K562 (cell line): Measurements from ENCODE around the gene COL9A2. TPM values are rescaled to one million over a fixed set of nuclear protein-coding genes. Genes with fewer than 3 reads are reported as not detected.
A peak's percentile ranks its signal among the peaks of the same experiment; 100 is the strongest.

Experiments
- ATAC-seq: fragments of 200-7000 bp; cut with Tn5 transposase; 3 replicates; pipeline ENCODE4 v1.9.1; 2020; ENCODE audit warnings: moderate library complexity
- BruUV-seq: library from RNA; stranded (reverse); fragments of 400-500 nt; replicated peaks from 2 replicates; lab custom pipeline; 2021; lab: Mats Ljungman, UMichigan
- CTCF ChIA-PET: fragments of 300-600 bp; formaldehyde crosslinking; extraction: SDS; loops from one replicate; lab custom pipeline; 2021; ENCODE audit warnings: low intra/inter-chr PET ratio; lab: Yijun Ruan, JAX
- POLR2A ChIA-PET: fragments of 300-600, 350-650 bp; sonication (Branson Sonifier 250); formaldehyde crosslinking; extraction: SDS; loops from one replicate; lab custom pipeline; 2021; ENCODE audit warnings: antibody characterized with exemption, inconsistent platforms; lab: Yijun Ruan, JAX
- DNase-seq, 4 experiments: peaks; one replicate each; pipeline versions ENCODE4 v3.0.0 to v3.0.0-alpha.2; 2011 to 2018; ENCODE audit warnings: low spot score in 3 of 4, mixed read lengths in 3 of 4; ENCODE audit errors: extremely low read depth in 1 of 4
- FAIRE-seq: peaks from 2 replicates; lab custom pipeline; 2011; peaks lifted over from hg19 to GRCh38; lab: Jason Lieb, UNC
- H2AFZ ChIP-seq: 2 replicates; pipeline ENCODE4 v1.6.0; 2011; ENCODE audit warnings: low read depth, low read length, control low read depth, inconsistent platforms
- H3K27ac ChIP-seq: fragments of 200-600 bp; 3 replicates; pipeline ENCODE4 v1.8.0; 2011; ENCODE audit warnings: low read depth, mild to moderate bottlenecking, control low read depth, inconsistent platforms, low read length, moderate library complexity, mixed read lengths; ENCODE audit errors: extremely low read depth
- H3K27me3 ChIP-seq, 2 experiments: fragments of 300-600 bp in 1 of 2; 2 replicates in 1 of 2; 3 replicates in 1 of 2; pipeline versions ENCODE4 v1.6.0 to v1.8.0; 2011; ENCODE audit warnings: inconsistent platforms in 2 of 2, low read length in 2 of 2, mild to moderate bottlenecking in 1 of 2, mixed read lengths in 1 of 2, moderate library complexity in 1 of 2; ENCODE audit not compliant: control insufficient read depth in 2 of 2, insufficient read depth in 2 of 2
- H3K36me3 ChIP-seq: fragments of 300-600 bp; 3 replicates; pipeline ENCODE4 v1.8.0; 2011; ENCODE audit warnings: mild to moderate bottlenecking, low read length, inconsistent platforms; ENCODE audit not compliant: control insufficient read depth, insufficient read depth
- H3K4me1 ChIP-seq, 2 experiments: fragments of 200-600 bp in 1 of 2; replicated peaks in 1 of 2; 2 replicates in 1 of 2; 3 replicates in 1 of 2; pipeline versions ENCODE4 v1.5.1 to v1.8.0; 2011; ENCODE audit warnings: inconsistent platforms in 2 of 2, low read length in 2 of 2, mild to moderate bottlenecking in 1 of 2, mixed read lengths in 1 of 2, moderate library complexity in 1 of 2; ENCODE audit not compliant: control insufficient read depth in 2 of 2, insufficient read depth in 2 of 2
- H3K4me2 ChIP-seq: 2 replicates; pipeline ENCODE4 v1.6.1; 2011; ENCODE audit warnings: low read length, control low read depth, inconsistent platforms, mixed read lengths; ENCODE audit not compliant: insufficient read depth
- H3K4me3 ChIP-seq: fragments of 200-600 bp; sonication (generic), shearing (Covaris generic); 2 replicates; pipeline ENCODE4 v1.5.1; 2016; ENCODE audit warnings: control low read depth, inconsistent platforms
- H3K79me2 ChIP-seq: fragments of 200-600 bp; 3 replicates; pipeline ENCODE4 v1.8.0; 2011; ENCODE audit warnings: low read length, inconsistent platforms; ENCODE audit not compliant: control insufficient read depth, insufficient read depth
- H3K9ac ChIP-seq, 2 experiments: 2 replicates each; pipeline versions ENCODE4 v1.6.0 to v1.6.1; 2011; ENCODE audit warnings: low read depth in 2 of 2, low read length in 2 of 2, control low read depth in 1 of 2, inconsistent platforms in 1 of 2, mild to moderate bottlenecking in 1 of 2, mixed read lengths in 1 of 2; ENCODE audit not compliant: insufficient read depth in 1 of 2
- H3K9me1 ChIP-seq: one replicate; pipeline ENCODE4 v1.6.0; 2011; ENCODE audit warnings: inconsistent platforms, mild to moderate bottlenecking, low read length, moderate library complexity; ENCODE audit not compliant: control insufficient read depth, insufficient read depth
- H3K9me3 ChIP-seq: replicated peaks from 2 replicates; pipeline ENCODE4 v1.5.1; 2011; ENCODE audit warnings: low read depth, low read length, inconsistent platforms; ENCODE audit not compliant: control insufficient read depth, insufficient read depth
- H4K20me1 ChIP-seq: replicated peaks from 2 replicates; pipeline ENCODE4 v1.6.1; 2011; ENCODE audit warnings: low read length, inconsistent platforms, mixed read lengths; ENCODE audit not compliant: control insufficient read depth, insufficient read depth
- ARNT ChIP-seq, 2 experiments: fragments of 450-650 bp; IDR thresholded peaks; 2 replicates each; pipeline ENCODE4 v1.6.1; 2016; ENCODE audit warnings: mild to moderate bottlenecking in 1 of 2
- HCFC1 ChIP-seq: IDR thresholded peaks from 2 replicates; pipeline ENCODE4 v1.6.1; 2012; ENCODE audit warnings: low read depth, low read length, improper control_type of control experiment
- HES1 ChIP-seq: fragments of 450-650 bp; IDR thresholded peaks from 2 replicates; pipeline ENCODE4 v1.6.1; 2016; ENCODE audit warnings: low read depth, mild to moderate bottlenecking, moderate library complexity
- HNRNPLL ChIP-seq: fragments of 200-400 bp; formaldehyde crosslinking; IDR thresholded peaks from 2 replicates; pipeline ENCODE4 v1.6.1; 2017; ENCODE audit warnings: low read length, low read depth, mild to moderate bottlenecking; ENCODE audit not compliant: poor library complexity, severe bottlenecking
- KDM1A ChIP-seq, 2 experiments: fragments of 450-650 bp; IDR thresholded peaks; 2 replicates each; pipeline ENCODE4 v1.6.1; 2016; ENCODE audit warnings: mild to moderate bottlenecking in 2 of 2
- KDM2B ChIP-seq: fragments of 250-450 bp; sonication (Bioruptor Pico); IDR thresholded peaks from 2 replicates; pipeline ENCODE4 v1.8.0; 2021; ENCODE audit warnings: mild to moderate bottlenecking, moderate library complexity
- RBM25 ChIP-seq: fragments of 200-400 bp; formaldehyde crosslinking; IDR thresholded peaks from 2 replicates; pipeline ENCODE4 v1.6.1; 2018; ENCODE audit warnings: low read length, low read depth, moderate library complexity; ENCODE audit not compliant: severe bottlenecking
- SIX5 ChIP-seq, 2 experiments: IDR thresholded peaks; 2 replicates each; pipeline ENCODE4 v1.6.1; 2011; ENCODE audit warnings: low read length in 2 of 2, borderline replicate concordance in 1 of 2, low read depth in 1 of 2, mild to moderate bottlenecking in 1 of 2, moderate library complexity in 1 of 2; ENCODE audit not compliant: insufficient read depth in 1 of 2
- ZNF133 ChIP-seq: fragments of 250-450 bp; sonication (Bioruptor Pico); IDR thresholded peaks from 2 replicates; pipeline ENCODE4 v1.4.0; 2020; ENCODE audit warnings: mild to moderate bottlenecking
- ZNF174 ChIP-seq: fragments of 250-450 bp; sonication (Bioruptor Pico); IDR thresholded peaks from 2 replicates; pipeline ENCODE4 v1.4.0; 2020; ENCODE audit warnings: mild to moderate bottlenecking
- ZNF316 ChIP-seq: fragments of 450-650 bp; IDR thresholded peaks from 2 replicates; pipeline ENCODE4 v1.6.1; 2016
- ZNF717 ChIP-seq: fragments of 250-450 bp; sonication (Bioruptor Pico); IDR thresholded peaks from 2 replicates; pipeline ENCODE4 v1.5.0; 2021
- ZNF778 ChIP-seq: fragments of 450-650 bp; formaldehyde crosslinking; IDR thresholded peaks from 2 replicates; pipeline ENCODE4 v1.4.0; 2020; ENCODE audit warnings: mild to moderate bottlenecking, moderate library complexity
- WGBS: fragments of 100-300 bp; shearing (Covaris generic); methylation state at CpG from one replicate; pipeline ENCODE4 v1.1.6; 2016; ENCODE audit warnings: low coverage, mixed read lengths; ENCODE audit not compliant: insufficient coverage; ENCODE audit errors: missing lambda C conversion rate; 5-methylcytosine and 5-hydroxymethylcytosine counted together
- in situ Hi-C: fragments of 300-500 bp; cut with MboI; formaldehyde crosslinking; loops from 4 replicates; pipeline ENCODE4 v1.15.0; 2018; ENCODE audit warnings: inconsistent platforms, mixed read lengths
- intact Hi-C: fragments of 100-400 bp; cut with micrococcal nuclease; formaldehyde crosslinking; loops from 2 replicates; pipeline ENCODE4 v1.14.2; 2022
- polyA plus RNA-seq, 8 experiments: library from polyadenylated mRNA; depleted of rRNA in 4 of 8; stranded (reverse) in 5 of 8; unstranded in 3 of 8; fragments of >200 nt; fragmentation: Nextera tagmentation in 2 of 8; fragmentation: Illumina TruSeq in 1 of 8; extraction: Ambion mirVana in 2 of 8; extraction: Trizol in 1 of 8; gene quantifications; 2 replicates each; pipeline versions ENCODE4 v1.2.1 to v1.2.3, GENCODE V29; 2011 to 2014; ENCODE audit warnings: inconsistent platforms in 1 of 8, missing spikeins in 1 of 8
- total RNA-seq, 7 experiments: library from RNA; depleted of rRNA in 6 of 7; stranded (reverse); fragments of >200 nt in 6 of 7; fragmentation: Illumina TruSeq in 2 of 7; extraction: Trizol in 2 of 7; gene quantifications; 2 replicates each; pipeline versions ENCODE4 v1.2.1 to v1.2.3, GENCODE V29; 2011 to 2021; ENCODE audit warnings: low replicate concordance in 1 of 7
- TF ChIP-seq, protein P1 (sequence below), 2 experiments: fragments of 450-650 bp in 1 of 2; IDR thresholded peaks; 2 replicates each; pipeline ENCODE4 v1.6.1; 2011 to 2017; ENCODE audit warnings: low read depth in 2 of 2, antibody characterized with exemption in 1 of 2, borderline replicate concordance in 1 of 2, low read length in 1 of 2, mild to moderate bottlenecking in 1 of 2, mixed read lengths in 1 of 2; ENCODE audit not compliant: control insufficient read depth in 1 of 2

The COL9A2 gene
- total and polyA plus RNA-seq, 9 of the 15 experiments (the other 6 are each of a cell fraction or from before 2014, with no cell fraction given): 0.03 to 2.2 (median 0.31) TPM

DNA sequence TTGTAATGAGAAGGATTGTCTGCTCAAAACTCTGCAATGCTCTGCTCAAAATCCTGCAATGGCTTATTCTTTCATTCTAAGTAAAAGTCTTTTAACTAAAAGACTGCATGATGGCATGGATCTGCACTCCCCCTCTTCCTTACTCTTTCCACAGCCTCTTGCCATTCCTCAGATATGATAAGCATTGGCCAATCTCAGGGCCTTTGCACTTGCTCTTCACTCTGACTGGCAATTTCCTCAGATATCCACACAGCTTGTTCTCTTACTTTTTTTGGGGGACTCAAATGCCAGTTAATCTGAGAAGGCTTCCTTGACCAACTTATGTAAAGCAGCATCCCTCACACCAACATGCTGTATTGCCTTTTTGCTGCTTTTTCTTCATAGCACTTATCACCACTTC lies 61.9 kb downstream of the COL9A2 start:
- peaks cover 0 to 6% of the 10 kb centered on the region in 2 experiments; a peak in 4 of 5 replicates for H3K4me1 ChIP-seq
- peaks cover 12% of the 10 kb centered on the region; the same call in 2 of the 3 replicates for H3K36me3 ChIP-seq
- H3K27ac ChIP-seq: no peak overlapping the region
- H4K20me1 ChIP-seq: no peaks in the 10 kb centered on the region
- H2AFZ ChIP-seq: no peak overlapping the region
- no peaks in the 10 kb centered on the region for H3K9me3 ChIP-seq
- DNase-seq (no peak), FAIRE-seq (no peak), ATAC-seq (no peak)
- H3K4me3 ChIP-seq: no peak overlapping the region
- ChIA-PET CTCF (no interaction called here), POLR2A (interaction anchor here (1.5 to 3.4 kb wide), 3 partner anchors 8 to 14 kb away, joined by 5 to 23 read pairs (median 8); partner anchors contain the start of gene TMCO2)
- TF ChIP-seq RBM25: peak; percentile 57
- TF ChIP-seq ARNT (IDR thresholded peaks at IDR 0.05): no peak
- no peaks in the 10 kb centered on the region; a peak in 1 of 5 replicates for H3K27me3 ChIP-seq
- peaks cover 45% of the 10 kb centered on the region for H3K79me2 ChIP-seq
- intact Hi-C loops (no loop called here), in situ Hi-C loops (no loop called here)
- BruUV-seq: no TSS peak
- H3K4me2 ChIP-seq: no peak overlapping the region
- no peak overlapping the region for H3K9ac ChIP-seq
- H3K9me1 ChIP-seq: no peaks in the 10 kb centered on the region

GRCh38 chr1:40252601-40253000 lies 64.5 kb downstream of the COL9A2 start:
- 71% methylated on average over 2 of the region's 2 CpGs for WGBS
- peaks cover 0 to 9% of the 10 kb centered on the region in 2 experiments; a peak in 4 of 5 replicates for H3K4me1 ChIP-seq
- H3K27me3 ChIP-seq: no peaks in the 10 kb centered on the region
- no TSS peak for BruUV-seq
- H3K27ac ChIP-seq: no peak overlapping the region
- H3K9me3 ChIP-seq: no peaks in the 10 kb centered on the region
- TF ChIP-seq, protein P1, sequence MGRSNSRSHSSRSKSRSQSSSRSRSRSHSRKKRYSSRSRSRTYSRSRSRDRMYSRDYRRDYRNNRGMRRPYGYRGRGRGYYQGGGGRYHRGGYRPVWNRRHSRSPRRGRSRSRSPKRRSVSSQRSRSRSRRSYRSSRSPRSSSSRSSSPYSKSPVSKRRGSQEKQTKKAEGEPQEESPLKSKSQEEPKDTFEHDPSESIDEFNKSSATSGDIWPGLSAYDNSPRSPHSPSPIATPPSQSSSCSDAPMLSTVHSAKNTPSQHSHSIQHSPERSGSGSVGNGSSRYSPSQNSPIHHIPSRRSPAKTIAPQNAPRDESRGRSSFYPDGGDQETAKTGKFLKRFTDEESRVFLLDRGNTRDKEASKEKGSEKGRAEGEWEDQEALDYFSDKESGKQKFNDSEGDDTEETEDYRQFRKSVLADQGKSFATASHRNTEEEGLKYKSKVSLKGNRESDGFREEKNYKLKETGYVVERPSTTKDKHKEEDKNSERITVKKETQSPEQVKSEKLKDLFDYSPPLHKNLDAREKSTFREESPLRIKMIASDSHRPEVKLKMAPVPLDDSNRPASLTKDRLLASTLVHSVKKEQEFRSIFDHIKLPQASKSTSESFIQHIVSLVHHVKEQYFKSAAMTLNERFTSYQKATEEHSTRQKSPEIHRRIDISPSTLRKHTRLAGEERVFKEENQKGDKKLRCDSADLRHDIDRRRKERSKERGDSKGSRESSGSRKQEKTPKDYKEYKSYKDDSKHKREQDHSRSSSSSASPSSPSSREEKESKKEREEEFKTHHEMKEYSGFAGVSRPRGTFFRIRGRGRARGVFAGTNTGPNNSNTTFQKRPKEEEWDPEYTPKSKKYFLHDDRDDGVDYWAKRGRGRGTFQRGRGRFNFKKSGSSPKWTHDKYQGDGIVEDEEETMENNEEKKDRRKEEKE (IDR thresholded peaks at IDR 0.05; ENCODE audit: borderline replicate concordance in 1 of 2, control insufficient read depth in 1 of 2, low read depth in 2 of 2, low read length in 1 of 2): no peak
- no peak for TF ChIP-seq HCFC1
- TF ChIP-seq ZNF316: no peak
- TF ChIP-seq KDM2B (CRISPR knock-in tag): no peak
- TF ChIP-seq ZNF133: no peak
- TF ChIP-seq ZNF174 (CRISPR knock-in tag): no peak
- TF ChIP-seq HES1: no peak
- no peak for TF ChIP-seq SIX5 (IDR thresholded peaks at IDR 0.05; ENCODE audit: borderline replicate concordance in 1 of 2, insufficient read depth in 1 of 2, low read depth in 1 of 2, low read length in 2 of 2)
- TF ChIP-seq HNRNPLL: no peak
- TF ChIP-seq ZNF717 (CRISPR knock-in tag): no peak
- TF ChIP-seq ZNF778 (CRISPR knock-in tag): no peak
- no peak for TF ChIP-seq KDM1A (IDR thresholded peaks at IDR 0.05)
- DNase-seq (no peak), FAIRE-seq (no peak), ATAC-seq (no peak)
- in situ Hi-C loops: no loop called here
- H2AFZ ChIP-seq: no peak overlapping the region
- H3K4me2 ChIP-seq: no peak overlapping the region
- no peak overlapping the region for H3K9ac ChIP-seq
- H4K20me1 ChIP-seq: no peaks in the 10 kb centered on the region
- H3K4me3 ChIP-seq: no peak overlapping the region
- ChIA-PET POLR2A (no interaction called here), CTCF (no interaction called here)
- intact Hi-C loops: no loop called here
- no peaks in the 10 kb centered on the region for H3K9me1 ChIP-seq
- peaks cover 3% of the 10 kb centered on the region; the same call in 1 of the 3 replicates for H3K36me3 ChIP-seq
- peaks cover 24% of the 10 kb centered on the region for H3K79me2 ChIP-seq
